DND-41 (cell line): ENCODE data around the gene DNAH3.

ENCODE experiments used
- ATAC-seq: fragments of 200-7000 bp; cut with Tn5 transposase; 3 replicates; pipeline ENCODE4 v1.9.1; 2021; ENCODE audit warnings: low read depth; ENCODE audit not compliant: insufficient read depth
- DNase-seq: peaks from one replicate; pipeline ENCODE4 v3.0.0-alpha.2; 2020
- H2AFZ ChIP-seq: 2 replicates; pipeline ENCODE4 v1.6.0; 2012; ENCODE audit warnings: low read depth, low read length
- H3K27ac ChIP-seq: 2 replicates; pipeline ENCODE4 v1.5.1; 2012; ENCODE audit warnings: low read length, inconsistent platforms
- H3K27me3 ChIP-seq: fragments of 200-600 bp; sonication (generic); 2 replicates; pipeline ENCODE4 v1.6.0; 2012; ENCODE audit warnings: low read length, mild to moderate bottlenecking, inconsistent platforms; ENCODE audit not compliant: insufficient read depth, poor library complexity
- H3K36me3 ChIP-seq: 2 replicates; pipeline ENCODE4 v1.5.1; 2012; ENCODE audit warnings: low read length, inconsistent platforms; ENCODE audit not compliant: insufficient read depth
- H3K4me1 ChIP-seq: 2 replicates; pipeline ENCODE4 v1.5.1; 2012; ENCODE audit warnings: mild to moderate bottlenecking, low read length; ENCODE audit not compliant: insufficient read depth
- H3K4me2 ChIP-seq: 2 replicates; pipeline ENCODE4 v1.6.0; 2012; ENCODE audit warnings: mild to moderate bottlenecking, moderate library complexity, low read length, inconsistent platforms; ENCODE audit not compliant: insufficient read depth
- H3K4me3 ChIP-seq, 2 experiments: fragments of 200-600 bp in 1 of 2; shearing (Covaris generic) in 1 of 2; 2 replicates each; pipeline ENCODE4 v1.5.1; 2012 to 2016; ENCODE audit warnings: inconsistent platforms in 2 of 2, low read length in 2 of 2, mild to moderate bottlenecking in 2 of 2, low read depth in 1 of 2, moderate library complexity in 1 of 2
- H3K79me2 ChIP-seq: 2 replicates; pipeline ENCODE4 v1.6.0; 2012; ENCODE audit warnings: low read length, inconsistent platforms; ENCODE audit not compliant: insufficient read depth
- H3K9ac ChIP-seq: 2 replicates; pipeline ENCODE4 v1.6.0; 2012; ENCODE audit warnings: low read depth, mild to moderate bottlenecking, inconsistent platforms, low read length, moderate library complexity
- H3K9me3 ChIP-seq: 2 replicates; pipeline ENCODE4 v1.5.1; 2012; ENCODE audit warnings: low read length, moderate library complexity, mild to moderate bottlenecking, inconsistent platforms; ENCODE audit not compliant: insufficient read depth, severe bottlenecking
- H4K20me1 ChIP-seq: 2 replicates; pipeline ENCODE4 v1.6.0; 2012; ENCODE audit warnings: low read length; ENCODE audit not compliant: insufficient read depth
- CTCF ChIP-seq: IDR thresholded peaks from 2 replicates; pipeline ENCODE4 v1.5.1; 2012; ENCODE audit warnings: borderline replicate concordance, low read length, moderate library complexity, mild to moderate bottlenecking; ENCODE audit not compliant: poor library complexity, severe bottlenecking; ENCODE audit errors: extremely low read depth
- EZH2 ChIP-seq: IDR thresholded peaks from 3 replicates; pipeline ENCODE4 v1.6.1; 2012; ENCODE audit warnings: borderline replicate concordance, low read depth, mild to moderate bottlenecking, moderate library complexity, low read length, inconsistent platforms; ENCODE audit not compliant: severe bottlenecking

DNAH3 gene

GRCh38 chr16:20911361-20911760, 239.3 kb downstream of the DNAH3 start:
- no peak overlapping the region for H3K4me3 ChIP-seq
- no peak overlapping the region for H3K9ac ChIP-seq
- no peaks in the 10 kb centered on the region for H3K9me3 ChIP-seq
- H4K20me1 ChIP-seq = no peaks in the 10 kb centered on the region
- H3K27me3 ChIP-seq = no peaks in the 10 kb centered on the region
- no peaks in the 10 kb centered on the region for H3K79me2 ChIP-seq
- ATAC-seq = no peak
- TF ChIP-seq EZH2 = no peak
- TF ChIP-seq CTCF = no peak
- H3K4me2 ChIP-seq = no peak overlapping the region
- peaks cover 3% of the 10 kb centered on the region; the same call in 1 of the 2 replicates for H3K36me3 ChIP-seq
- DNase-seq = no peak
- H3K4me1 ChIP-seq = no peaks in the 10 kb centered on the region
- H3K27ac ChIP-seq = no peak overlapping the region
- no peak overlapping the region for H2AFZ ChIP-seq

- no peaks in the 10 kb centered on the region for H3K9me3 ChIP-seq
- H3K9ac ChIP-seq = no peak overlapping the region
- TF ChIP-seq EZH2 = no peak
- no peak for TF ChIP-seq CTCF
- DNase-seq (no peak), ATAC-seq (no peak)
- H2AFZ ChIP-seq = no peak overlapping the region
- no peak overlapping the region for H3K27ac ChIP-seq
- H3K4me1 ChIP-seq = no peaks in the 10 kb centered on the region
- H3K4me3 ChIP-seq = no peak overlapping the region
- peaks cover 3% of the 10 kb centered on the region; the same call in 1 of the 2 replicates for H3K36me3 ChIP-seq
- no peak overlapping the region for H3K4me2 ChIP-seq
- no peaks in the 10 kb centered on the region for H3K27me3 ChIP-seq
- no peaks in the 10 kb centered on the region for H3K79me2 ChIP-seq
- H4K20me1 ChIP-seq = no peaks in the 10 kb centered on the region
These were observed 239.8 kb downstream of the DNAH3 start for GRCh38 chr16:20910781-20911321.

- H3K36me3 ChIP-seq = no peaks in the 10 kb centered on the region
- no peaks in the 10 kb centered on the region for H3K27me3 ChIP-seq
- ATAC-seq (no peak), DNase-seq (no peak)
- no peak overlapping the region for H3K4me3 ChIP-seq
- H3K4me1 ChIP-seq = peaks cover 35% of the 10 kb centered on the region
- no peak overlapping the region for H3K9ac ChIP-seq
- no peaks in the 10 kb centered on the region for H3K9me3 ChIP-seq
- no peak overlapping the region for H2AFZ ChIP-seq
- H4K20me1 ChIP-seq = 0 out of 2 replicates have a peak, but pooled peaks cover 4% of the 10 kb centered on the region
- H3K27ac ChIP-seq = no peak overlapping the region
- peaks cover under 1% of the 10 kb centered on the region; the same call in 1 of the 2 replicates for H3K79me2 ChIP-seq
- TF ChIP-seq EZH2 (no peak), CTCF (no peak)
- no peak overlapping the region for H3K4me2 ChIP-seq
These were observed 244.0 kb downstream of the DNAH3 start for GRCh38 chr16:20906341-20907255.
